ENCODE measurements around the gene AGO4.

- TF ChIP-seq EZH2 (IDR thresholded peaks at IDR 0.05): no peak
- no peak for TF ChIP-seq POLR2AphosphoS5 (IDR thresholded peaks at IDR 0.05; ENCODE audit: borderline replicate concordance, low read depth, low read length)
- TF ChIP-seq FOXP2 (optimal IDR thresholded peaks at IDR 0.05; ENCODE audit: control extremely low read depth, extremely low read length, insufficient read depth): no peak
Observed at GRCh38 chr1:35783055-35783583, 24.7 kb upstream of the AGO4 start.
